H1 (cell line): Measurements from ENCODE around the gene SMARCA2. TPM values are rescaled to one million over a fixed set of nuclear protein-coding genes. Genes with fewer than 3 reads are reported as not detected.

Experiments
- CTCF ChIA-PET: fragments of 300-600 bp; sonication (Branson Sonifier 250); formaldehyde crosslinking; loops from one replicate; lab custom pipeline; 2021; ENCODE audit not compliant: partially characterized antibody; lab: Charles Lee
- POLR2A ChIA-PET: fragments of 300-600 bp; sonication (Branson Sonifier 250); formaldehyde crosslinking; loops from one replicate; lab custom pipeline; 2021; ENCODE audit warnings: inconsistent platforms; ENCODE audit not compliant: partially characterized antibody; lab: Charles Lee
- DNase-seq, 2 experiments: peaks; one replicate each; pipeline versions ENCODE4 v3.0.0 to v3.0.0-alpha.2; 2010 to 2022; ENCODE audit warnings: low spot score in 2 of 2, low read depth in 1 of 2, mixed read lengths in 1 of 2
- FAIRE-seq: peaks from 2 replicates; lab custom pipeline; 2011; peaks lifted over from hg19 to GRCh38; lab: Jason Lieb, UNC
- H2AFZ ChIP-seq: 2 replicates; pipeline ENCODE4 v1.8.1; 2012; ENCODE audit warnings: low read length, inconsistent platforms
- H2AK5ac ChIP-seq: 2 replicates; pipeline ENCODE4 v1.6.1; 2013; ENCODE audit warnings: low read depth, low read length
- H2BK120ac ChIP-seq: replicated peaks from 2 replicates; pipeline ENCODE3; 2013; ENCODE audit warnings: low read depth, low read length, inconsistent platforms
- H2BK12ac ChIP-seq: 2 replicates; pipeline ENCODE4 v1.6.1; 2013; ENCODE audit warnings: low read depth, low read length
- H2BK15ac ChIP-seq: 2 replicates; pipeline ENCODE4 v1.6.1; 2013; ENCODE audit warnings: low read length
- H2BK20ac ChIP-seq: 2 replicates; pipeline ENCODE4 v1.6.1; 2013; ENCODE audit warnings: low read length
- H2BK5ac ChIP-seq: 2 replicates; pipeline ENCODE4 v1.6.1; 2013; ENCODE audit warnings: low read depth, low read length
- H3K14ac ChIP-seq: 2 replicates; pipeline ENCODE4 v1.6.1; 2013; ENCODE audit warnings: inconsistent platforms; ENCODE audit not compliant: insufficient read length
- H3K18ac ChIP-seq: 2 replicates; pipeline ENCODE4 v1.6.1; 2013; ENCODE audit warnings: low read length; ENCODE audit errors: extremely low read depth
- H3K23ac ChIP-seq: 2 replicates; pipeline ENCODE4 v1.6.1; 2013; ENCODE audit warnings: inconsistent platforms; ENCODE audit not compliant: insufficient read length
- H3K23me2 ChIP-seq: 2 replicates; pipeline ENCODE4 v1.6.1; 2013; ENCODE audit warnings: low read depth, low read length
- H3K27ac ChIP-seq: 2 replicates; pipeline ENCODE4 v1.6.1; 2011; ENCODE audit warnings: low read depth, low read length, inconsistent platforms
- H3K27me3 ChIP-seq, 4 experiments: replicated peaks in 1 of 4; 1 replicate in 1 of 4; 2 replicates in 3 of 4; pipeline versions ENCODE4 v1.6.1 to v1.8.1; 2011 to 2013; ENCODE audit warnings: low read length in 3 of 4, mild to moderate bottlenecking in 3 of 4, inconsistent platforms in 2 of 4, mixed read lengths in 2 of 4, moderate library complexity in 1 of 4; ENCODE audit not compliant: control insufficient read depth in 3 of 4, insufficient read depth in 3 of 4; ENCODE audit errors: extremely low read depth in 1 of 4
- H3K36me3 ChIP-seq, 4 experiments: 2 replicates each; pipeline versions ENCODE4 v1.6.1 to v1.8.1; 2011 to 2013; ENCODE audit warnings: mild to moderate bottlenecking in 4 of 4, low read length in 3 of 4, moderate library complexity in 2 of 4, control low read depth in 1 of 4, inconsistent platforms in 1 of 4; ENCODE audit not compliant: insufficient read depth in 4 of 4, control insufficient read depth in 2 of 4
- H3K4ac ChIP-seq: replicated peaks from 2 replicates; pipeline ENCODE3; 2013; ENCODE audit warnings: low read length, low read depth, mixed read lengths, inconsistent platforms; ENCODE audit not compliant: insufficient read length
- H3K4me1 ChIP-seq, 4 experiments: replicated peaks in 1 of 4; 1 replicate in 1 of 4; 2 replicates in 3 of 4; pipeline versions ENCODE4 v1.6.1 to v1.8.1; 2011 to 2013; ENCODE audit warnings: low read length in 3 of 4, inconsistent platforms in 2 of 4, mixed read lengths in 1 of 4; ENCODE audit not compliant: insufficient read depth in 4 of 4, control insufficient read depth in 3 of 4
- H3K4me2 ChIP-seq, 2 experiments: 2 replicates each; pipeline versions ENCODE4 v1.6.1 to v1.8.1; 2011 to 2013; ENCODE audit warnings: low read depth in 2 of 2, low read length in 2 of 2, control low read depth in 1 of 2, inconsistent platforms in 1 of 2, mild to moderate bottlenecking in 1 of 2; ENCODE audit not compliant: insufficient read depth in 1 of 2
- H3K4me3 ChIP-seq, 4 experiments: fragments of 200-600, 300-600 bp in 1 of 4; sonication (generic), shearing (Covaris generic), sonication (Bioruptor Twin) in 1 of 4; 2 replicates each; pipeline versions ENCODE4 v1.5.1 to v1.8.1; 2011 to 2016; ENCODE audit warnings: low read length in 4 of 4, low read depth in 3 of 4, control low read depth in 2 of 4, inconsistent platforms in 2 of 4, mild to moderate bottlenecking in 2 of 4, mixed read lengths in 1 of 4, moderate library complexity in 1 of 4; ENCODE audit not compliant: insufficient read depth in 2 of 4; ENCODE audit errors: extremely low read depth in 1 of 4
- H3K56ac ChIP-seq: replicated peaks from 2 replicates; pipeline ENCODE3; 2013; ENCODE audit warnings: low read depth, mild to moderate bottlenecking, mixed read lengths, low read length, inconsistent platforms; ENCODE audit not compliant: insufficient read length
- H3K79me1 ChIP-seq: 2 replicates; pipeline ENCODE4 v1.6.1; 2013; ENCODE audit warnings: low read depth, low read length, control low read depth
- H3K79me2 ChIP-seq, 2 experiments: 2 replicates each; pipeline versions ENCODE4 v1.6.1 to v1.8.1; 2012 to 2013; ENCODE audit warnings: low read length in 2 of 2, mild to moderate bottlenecking in 2 of 2, inconsistent platforms in 1 of 2; ENCODE audit not compliant: insufficient read depth in 2 of 2, control insufficient read depth in 1 of 2
- H3K9ac ChIP-seq, 4 experiments: replicated peaks in 1 of 4; 1 replicate in 1 of 4; 2 replicates in 3 of 4; pipeline versions ENCODE4 v1.6.1 to v1.8.1; 2011 to 2013; ENCODE audit warnings: low read depth in 3 of 4, low read length in 3 of 4, control low read depth in 2 of 4, mild to moderate bottlenecking in 2 of 4, moderate library complexity in 2 of 4, inconsistent platforms in 1 of 4; ENCODE audit errors: extremely low read depth in 1 of 4
- H3K9me3 ChIP-seq, 2 experiments: 2 replicates each; pipeline versions ENCODE4 v1.6.1 to v1.8.1; 2012 to 2013; ENCODE audit warnings: mild to moderate bottlenecking in 2 of 2, moderate library complexity in 2 of 2, control low read depth in 1 of 2, inconsistent platforms in 1 of 2, low read depth in 1 of 2, low read length in 1 of 2, mixed read lengths in 1 of 2; ENCODE audit not compliant: insufficient read depth in 2 of 2
- H4K20me1 ChIP-seq, 2 experiments: replicated peaks in 1 of 2; 2 replicates each; pipeline versions ENCODE3 to v1.8.1; 2011 to 2013; ENCODE audit warnings: inconsistent platforms in 2 of 2, low read length in 2 of 2, mild to moderate bottlenecking in 1 of 2; ENCODE audit not compliant: insufficient read depth in 2 of 2, control insufficient read depth in 1 of 2
- H4K5ac ChIP-seq: 2 replicates; pipeline ENCODE4 v1.6.1; 2013; ENCODE audit warnings: low read length, low read depth, mixed read lengths, inconsistent platforms; ENCODE audit not compliant: insufficient read length
- H4K8ac ChIP-seq: 2 replicates; pipeline ENCODE4 v1.8.0; 2013; ENCODE audit warnings: mild to moderate bottlenecking, moderate library complexity, low read length, inconsistent platforms; ENCODE audit not compliant: insufficient read depth; ENCODE audit errors: extremely low read depth
- H4K91ac ChIP-seq: replicated peaks from 2 replicates; pipeline ENCODE3; 2013; ENCODE audit warnings: low read length, mixed read lengths, inconsistent platforms; ENCODE audit not compliant: insufficient read length
- KDM4A ChIP-seq: IDR thresholded peaks from one replicate; pipeline ENCODE4 v1.7.1; 2012; ENCODE audit warnings: low read depth, mild to moderate bottlenecking, moderate library complexity, low read length, inconsistent platforms; ENCODE audit not compliant: severe bottlenecking
- SP2 ChIP-seq: IDR thresholded peaks from 2 replicates; pipeline ENCODE4 v1.6.1; 2012; ENCODE audit warnings: mild to moderate bottlenecking, low read length, inconsistent platforms
- WGBS, 2 experiments: shearing (Covaris generic) in 1 of 2; methylation state at CpG; one replicate each; pipeline versions ENCODE4 v1.1.6 to v1.1.7; 2013 to 2015; ENCODE audit warnings: low lambda C conversion rate in 2 of 2, mixed read lengths in 2 of 2, inconsistent platforms in 1 of 2, low coverage in 1 of 2, missing lambda C conversion rate in 1 of 2; ENCODE audit not compliant: insufficient replicate concordance in 2 of 2, insufficient coverage in 1 of 2, insufficient read length in 1 of 2; ENCODE audit errors: extremely low coverage in 1 of 2, missing lambda C conversion rate in 1 of 2; 5-methylcytosine and 5-hydroxymethylcytosine counted together
- polyA plus RNA-seq, 7 experiments: library from polyadenylated mRNA; depleted of rRNA in 3 of 7; stranded (reverse) in 5 of 7; unstranded in 2 of 7; fragments of >200 nt in 5 of 7; fragments of 200-250 nt in 2 of 7; gene quantifications; 1 replicate in 5 of 7; 2 replicates in 1 of 7; 4 replicates in 1 of 7; pipeline versions ENCODE4 v1.2.1 to v1.2.3, GENCODE V29; 2011 to 2013; ENCODE audit warnings: missing spikeins in 2 of 7, mixed read lengths in 2 of 7
- total RNA-seq: library from RNA; stranded (reverse); fragmentation: NEBNext Ultra II Directional; extraction: Animal tissue kit (Norgen Biotek cat#: 25700); gene quantifications from 2 replicates; pipeline ENCODE4 v1.2.1, GENCODE V29; 2021

SMARCA2 gene
- total and polyA plus RNA-seq, 2 of the 8 experiments (the other 6 are each of a cell fraction or from before 2014, with no cell fraction given), result 6.3 to 21.7 TPM

- no peak overlapping the region for H2BK5ac ChIP-seq
- no peak overlapping the region for H2BK120ac ChIP-seq
- no peak overlapping the region for H3K27ac ChIP-seq
- H4K20me1 ChIP-seq, result no peaks in the 10 kb centered on the region
- H2AFZ ChIP-seq, result no peak overlapping the region
- H3K23ac ChIP-seq, result no peak overlapping the region
- no peak for DNase-seq
- H2BK20ac ChIP-seq, result no peak overlapping the region
- H3K4me3 ChIP-seq, result no peak overlapping the region
- no peak overlapping the region for H4K5ac ChIP-seq
- H2BK12ac ChIP-seq, result no peak overlapping the region
- no peak overlapping the region for H3K9ac ChIP-seq
- no peak overlapping the region for H3K4ac ChIP-seq
- no peak for FAIRE-seq
- H3K56ac ChIP-seq, result no peak overlapping the region
- no peak overlapping the region for H3K18ac ChIP-seq
- TF ChIP-seq KDM4A (no peak), SP2 (no peak)
- TF ChIP-seq, all 59 proteins: peak for 0
- Histone ChIP-seq H2AK5ac (no peak overlapping the region), H3K79me1 (no peaks in the 10 kb centered on the region), H3K23me2 (no peaks in the 10 kb centered on the region; the same call in 1 of the 2 replicates), H3K36me3 (no peaks in the 10 kb centered on the region), H4K8ac (no peak overlapping the region), H3K79me2 (no peaks in the 10 kb centered on the region), H3K27me3 (peaks cover 0 to 15% (median 8%) of the 10 kb centered on the region in 4 experiments; a peak in 6 of 7 replicates), H3K14ac (no peak overlapping the region), H4K91ac (no peak overlapping the region), H3K4me2 (no peak overlapping the region), H3K4me1 (peaks cover 0 to 4% (median 0%) of the 10 kb centered on the region in 4 experiments; a peak in 1 of 7 replicates), H2BK15ac (no peak overlapping the region), H3K9me3 (no peaks in the 10 kb centered on the region)
- ChIA-PET CTCF (interaction anchor here (0.7 kb wide), 1 partner anchor 196 kb away, joined by 3 read pairs; no protein-coding TSS in a partner anchor), POLR2A (interaction anchor here (2.5 kb wide), 1 partner anchor 11 kb away, joined by 10 read pairs; no protein-coding TSS in a partner anchor)
- WGBS, 2 experiments, result 94% methylated on average over 3 of the region's 3 CpGs; no CpG with 5 or more reads in 1 of the 2 experiments
These were observed 35.1 kb downstream of the SMARCA2 start for GRCh38 chr9:2050236-2050635.
